Calu3 (cell line): ENCODE data around the gene MAP10. TPM values are rescaled to one million over a fixed set of nuclear protein-coding genes. Genes with fewer than 3 reads are reported as not detected.

Experiments used
- BruUV-seq: library from RNA; stranded (reverse); fragments of 400-500 nt; replicated peaks from 2 replicates; lab custom pipeline; 2021; lab: Mats Ljungman, UMichigan
- CTCF ChIA-PET: fragments of 300-600 bp; sonication (Branson Sonifier 250); formaldehyde crosslinking; loops from one replicate; lab custom pipeline; 2022; ENCODE audit warnings: antibody characterized with exemption; lab: Charles Lee
- DNase-seq: peaks from one replicate; pipeline ENCODE4 v3.0.0; 2022
- H3K27ac Mint-ChIP-seq: one replicate; pipeline ENCODE4 v1.8.0; 2022; ENCODE audit warnings: mixed read lengths; ENCODE audit not compliant: unreplicated experiment
- H3K27me3 Mint-ChIP-seq: one replicate; pipeline ENCODE4 v1.8.0; 2022; ENCODE audit warnings: mixed read lengths; ENCODE audit not compliant: unreplicated experiment
- H3K36me3 Mint-ChIP-seq: one replicate; pipeline ENCODE4 v1.8.0; 2022; ENCODE audit warnings: mild to moderate bottlenecking, moderate library complexity, mixed read lengths; ENCODE audit not compliant: insufficient read depth, unreplicated experiment
- H3K4me1 Mint-ChIP-seq: one replicate; pipeline ENCODE4 v1.8.0; 2022; ENCODE audit warnings: mild to moderate bottlenecking, low read depth, mixed read lengths; ENCODE audit not compliant: unreplicated experiment
- H3K4me3 Mint-ChIP-seq: one replicate; pipeline ENCODE4 v1.8.0; 2022; ENCODE audit warnings: mild to moderate bottlenecking, low read depth, moderate library complexity, mixed read lengths; ENCODE audit not compliant: unreplicated experiment
- H3K9me3 Mint-ChIP-seq: one replicate; pipeline ENCODE4 v1.8.0; 2022; ENCODE audit warnings: low read depth, mixed read lengths; ENCODE audit not compliant: unreplicated experiment
- intact Hi-C: fragments of 100-400 bp; cut with micrococcal nuclease; formaldehyde crosslinking; loops from one replicate; pipeline ENCODE4 v1.10.0; 2022; ENCODE audit not compliant: unreplicated experiment
- total RNA-seq: library from RNA; stranded (reverse); gene quantifications from 2 replicates; pipeline ENCODE4 v1.2.3, GENCODE V29; 2022
- TF ChIP-seq, protein P1 (sequence below): fragments of 200-600 bp; IDR thresholded peaks from one replicate; pipeline ENCODE4 v1.8.0; 2022; ENCODE audit warnings: antibody characterized with exemption; ENCODE audit not compliant: unreplicated experiment

Gene MAP10
- total RNA-seq, 1 experiment from 2014 or later, result 1.5 TPM

DNA sequence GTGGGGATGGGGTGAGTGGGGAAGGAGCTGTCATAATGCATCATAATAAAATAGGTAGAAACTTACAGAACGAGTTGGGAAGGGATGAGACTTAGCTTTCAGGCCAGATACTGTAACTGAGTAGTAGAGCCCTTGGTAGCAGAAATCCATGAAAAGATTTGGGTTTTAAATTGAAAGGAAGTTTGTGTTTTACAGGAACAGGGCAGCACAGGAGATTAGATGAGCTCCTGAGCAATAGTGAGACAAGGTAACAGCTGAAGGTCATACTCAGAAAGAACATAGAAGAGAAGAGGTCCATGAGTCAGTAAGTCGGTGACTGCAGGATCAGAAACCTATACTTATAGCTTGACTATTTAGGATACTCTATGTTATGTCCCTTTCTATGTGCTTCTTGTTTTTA lies 7.3 kb downstream of the MAP10 start:
- Mint-ChIP-seq H3K27ac (no peak overlapping the region), H3K4me1 (no peaks in the 10 kb centered on the region), H3K36me3 (no peaks in the 10 kb centered on the region), H3K27me3 (no peaks in the 10 kb centered on the region), H3K9me3 (no peaks in the 10 kb centered on the region), H3K4me3 (no peak overlapping the region)
- BruUV-seq, result no TSS peak
- intact Hi-C loops, result no loop called here
- CTCF ChIA-PET, result interaction anchor here (0.5 kb wide), 1 partner anchor 486 kb away, joined by 3 read pairs; no protein-coding TSS in a partner anchor
- DNase-seq, result no peak
- TF ChIP-seq, protein P1, sequence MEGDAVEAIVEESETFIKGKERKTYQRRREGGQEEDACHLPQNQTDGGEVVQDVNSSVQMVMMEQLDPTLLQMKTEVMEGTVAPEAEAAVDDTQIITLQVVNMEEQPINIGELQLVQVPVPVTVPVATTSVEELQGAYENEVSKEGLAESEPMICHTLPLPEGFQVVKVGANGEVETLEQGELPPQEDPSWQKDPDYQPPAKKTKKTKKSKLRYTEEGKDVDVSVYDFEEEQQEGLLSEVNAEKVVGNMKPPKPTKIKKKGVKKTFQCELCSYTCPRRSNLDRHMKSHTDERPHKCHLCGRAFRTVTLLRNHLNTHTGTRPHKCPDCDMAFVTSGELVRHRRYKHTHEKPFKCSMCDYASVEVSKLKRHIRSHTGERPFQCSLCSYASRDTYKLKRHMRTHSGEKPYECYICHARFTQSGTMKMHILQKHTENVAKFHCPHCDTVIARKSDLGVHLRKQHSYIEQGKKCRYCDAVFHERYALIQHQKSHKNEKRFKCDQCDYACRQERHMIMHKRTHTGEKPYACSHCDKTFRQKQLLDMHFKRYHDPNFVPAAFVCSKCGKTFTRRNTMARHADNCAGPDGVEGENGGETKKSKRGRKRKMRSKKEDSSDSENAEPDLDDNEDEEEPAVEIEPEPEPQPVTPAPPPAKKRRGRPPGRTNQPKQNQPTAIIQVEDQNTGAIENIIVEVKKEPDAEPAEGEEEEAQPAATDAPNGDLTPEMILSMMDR, result no peak

DNA sequence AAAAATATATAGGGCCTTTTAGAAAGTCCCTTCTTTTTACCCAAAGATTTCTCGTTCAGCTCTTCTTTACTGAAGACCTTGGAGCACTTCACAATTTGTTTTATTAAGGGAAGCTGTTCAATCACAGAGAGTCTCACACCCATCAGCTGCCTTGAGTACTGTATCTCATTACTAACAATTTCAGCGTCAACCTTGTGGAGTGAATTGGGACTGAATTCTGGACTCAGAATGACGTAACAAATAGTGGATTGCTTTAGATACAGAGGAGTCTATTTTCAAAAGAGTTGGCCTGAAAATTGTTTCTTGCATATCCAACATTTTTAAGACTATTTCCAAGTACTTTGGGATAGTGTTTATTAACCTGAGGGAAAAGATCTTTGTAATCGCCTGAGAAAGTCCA lies 7.9 kb downstream of the MAP10 start:
- no peak overlapping the region for H3K4me3 Mint-ChIP-seq
- no peaks in the 10 kb centered on the region for H3K4me1 Mint-ChIP-seq
- no peaks in the 10 kb centered on the region for H3K9me3 Mint-ChIP-seq
- TF ChIP-seq, protein P1, result no peak
- no peak for DNase-seq
- CTCF ChIA-PET, result interaction anchor here (0.5 kb wide), 1 partner anchor 486 kb away, joined by 3 read pairs; no protein-coding TSS in a partner anchor
- intact Hi-C loops, result no loop called here
- no peaks in the 10 kb centered on the region for H3K27me3 Mint-ChIP-seq
- BruUV-seq, result no TSS peak
- H3K36me3 Mint-ChIP-seq, result no peaks in the 10 kb centered on the region
- no peak overlapping the region for H3K27ac Mint-ChIP-seq

DNA sequence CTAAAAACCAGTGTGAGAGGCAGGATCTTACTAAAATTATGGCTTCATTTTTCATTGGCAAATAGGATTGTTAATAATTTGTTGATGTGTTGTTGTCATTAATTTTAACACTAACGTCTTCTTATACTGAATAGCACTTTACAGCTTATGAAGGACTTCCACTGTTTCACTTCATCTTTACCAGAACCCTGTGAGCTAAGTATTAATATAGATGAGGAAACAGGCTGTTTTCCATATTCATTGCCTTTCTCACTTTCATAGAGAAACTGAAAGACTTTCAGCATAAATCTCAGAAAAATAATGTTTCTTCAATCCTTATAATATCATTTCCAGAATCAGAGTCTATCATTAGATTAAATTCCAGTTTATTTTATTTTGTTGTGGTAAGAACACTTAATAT lies 8.5 kb downstream of the MAP10 start:
- H3K27me3 Mint-ChIP-seq, result no peaks in the 10 kb centered on the region
- DNase-seq, result no peak
- no peak overlapping the region for H3K27ac Mint-ChIP-seq
- TF ChIP-seq, protein P1, result no peak
- no peaks in the 10 kb centered on the region for H3K9me3 Mint-ChIP-seq
- no TSS peak for BruUV-seq
- CTCF ChIA-PET, result no interaction called here
- H3K4me3 Mint-ChIP-seq, result no peak overlapping the region
- H3K4me1 Mint-ChIP-seq, result no peaks in the 10 kb centered on the region
- intact Hi-C loops, result no loop called here
- no peaks in the 10 kb centered on the region for H3K36me3 Mint-ChIP-seq

DNA sequence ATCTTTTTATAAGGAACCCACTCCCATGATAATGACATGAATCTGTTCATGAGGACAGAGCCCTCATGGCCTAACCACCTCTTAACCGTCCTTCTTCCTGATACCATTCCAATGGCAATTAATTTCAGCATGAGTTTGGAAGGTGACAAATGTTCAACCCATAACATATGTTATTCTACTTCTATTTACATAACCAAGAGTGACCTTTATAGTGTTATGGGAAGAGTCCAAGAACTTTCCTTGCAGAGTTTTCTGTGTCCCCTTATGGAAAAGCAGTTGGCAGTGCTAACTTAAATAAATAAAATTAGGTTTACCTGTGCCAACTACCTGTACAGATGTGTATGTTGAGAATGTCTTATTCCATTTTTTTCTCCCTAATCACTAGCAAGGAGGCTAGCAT lies 11.1 kb downstream of the MAP10 start:
- TF ChIP-seq, protein P1, result no peak
- Mint-ChIP-seq H3K9me3 (peaks cover 2% of the 10 kb centered on the region), H3K4me1 (no peaks in the 10 kb centered on the region), H3K4me3 (no peak overlapping the region), H3K36me3 (no peaks in the 10 kb centered on the region), H3K27ac (no peak overlapping the region), H3K27me3 (peaks cover 12% of the 10 kb centered on the region)
- BruUV-seq, result no TSS peak
- CTCF ChIA-PET, result no interaction called here
- no peak for DNase-seq
- intact Hi-C loops, result no loop called here
